ENCODE data around the gene SLC22A15.

DNA sequence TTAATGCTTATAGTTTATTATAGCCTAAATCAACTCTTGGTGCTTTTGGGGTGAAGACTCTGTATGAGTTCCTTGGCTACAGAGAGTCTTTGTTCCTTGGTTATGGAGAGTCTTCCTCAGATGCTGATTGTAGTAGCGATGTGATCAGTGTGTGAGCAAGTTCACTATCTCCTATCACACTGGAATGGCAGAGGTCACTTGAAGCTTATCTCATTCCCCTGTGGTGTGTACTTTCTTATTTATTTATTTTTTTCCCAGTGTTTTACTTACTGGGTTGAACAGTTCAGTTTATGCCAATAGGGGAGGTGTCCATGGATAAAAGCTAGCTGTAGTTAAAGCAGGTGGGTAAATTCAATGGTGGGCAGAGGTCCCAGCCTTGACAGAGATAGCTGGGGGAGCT lies 114.8 kb downstream of the SLC22A15 start:
- TF ChIP-seq, protein P1, sequence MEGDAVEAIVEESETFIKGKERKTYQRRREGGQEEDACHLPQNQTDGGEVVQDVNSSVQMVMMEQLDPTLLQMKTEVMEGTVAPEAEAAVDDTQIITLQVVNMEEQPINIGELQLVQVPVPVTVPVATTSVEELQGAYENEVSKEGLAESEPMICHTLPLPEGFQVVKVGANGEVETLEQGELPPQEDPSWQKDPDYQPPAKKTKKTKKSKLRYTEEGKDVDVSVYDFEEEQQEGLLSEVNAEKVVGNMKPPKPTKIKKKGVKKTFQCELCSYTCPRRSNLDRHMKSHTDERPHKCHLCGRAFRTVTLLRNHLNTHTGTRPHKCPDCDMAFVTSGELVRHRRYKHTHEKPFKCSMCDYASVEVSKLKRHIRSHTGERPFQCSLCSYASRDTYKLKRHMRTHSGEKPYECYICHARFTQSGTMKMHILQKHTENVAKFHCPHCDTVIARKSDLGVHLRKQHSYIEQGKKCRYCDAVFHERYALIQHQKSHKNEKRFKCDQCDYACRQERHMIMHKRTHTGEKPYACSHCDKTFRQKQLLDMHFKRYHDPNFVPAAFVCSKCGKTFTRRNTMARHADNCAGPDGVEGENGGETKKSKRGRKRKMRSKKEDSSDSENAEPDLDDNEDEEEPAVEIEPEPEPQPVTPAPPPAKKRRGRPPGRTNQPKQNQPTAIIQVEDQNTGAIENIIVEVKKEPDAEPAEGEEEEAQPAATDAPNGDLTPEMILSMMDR (IDR thresholded peaks at IDR 0.05) = no peak
- TF ChIP-seq POLR2A (IDR thresholded peaks at IDR 0.05) = no peak
